Endothelial cell (in vitro differentiated cells): ENCODE results near the gene IMPDH1. TPM values are rescaled to one million over a fixed set of nuclear protein-coding genes. Genes with fewer than 3 reads are reported as not detected.

Source experiments
- DNase-seq: peaks from one replicate; pipeline ENCODE4 v3.0.0; 2021; ENCODE audit warnings: low spot score
- H3K27ac Mint-ChIP-seq: one replicate; pipeline ENCODE4 v1.8.0; 2021; ENCODE audit warnings: mixed read lengths, inconsistent platforms; ENCODE audit not compliant: unreplicated experiment
- H3K27me3 Mint-ChIP-seq: one replicate; pipeline ENCODE4 v1.8.0; 2021; ENCODE audit warnings: mild to moderate bottlenecking, moderate library complexity, mixed read lengths, inconsistent platforms; ENCODE audit not compliant: unreplicated experiment
- H3K36me3 Mint-ChIP-seq: one replicate; pipeline ENCODE4 v1.8.0; 2021; ENCODE audit warnings: mild to moderate bottlenecking, low read depth, mixed read lengths, inconsistent platforms; ENCODE audit not compliant: unreplicated experiment
- H3K4me1 Mint-ChIP-seq: one replicate; pipeline ENCODE4 v1.8.0; 2021; ENCODE audit warnings: mild to moderate bottlenecking, mixed read lengths, inconsistent platforms; ENCODE audit not compliant: unreplicated experiment
- H3K4me3 Mint-ChIP-seq: one replicate; pipeline ENCODE4 v1.8.0; 2021; ENCODE audit warnings: mild to moderate bottlenecking, mixed read lengths, inconsistent platforms; ENCODE audit not compliant: unreplicated experiment
- H3K9me3 Mint-ChIP-seq: one replicate; pipeline ENCODE4 v1.8.0; 2021; ENCODE audit warnings: mixed read lengths, inconsistent platforms; ENCODE audit not compliant: unreplicated experiment
- total RNA-seq: library from RNA; stranded (reverse); fragmentation: NEBNext Ultra II Directional; extraction: Animal tissue kit (Norgen Biotek cat#: 25700); gene quantifications from one replicate; pipeline ENCODE4 v1.2.1, GENCODE V29; 2021; ENCODE audit not compliant: unreplicated experiment
- TF ChIP-seq, protein P1 (sequence below): fragments of 200-600 bp; sonication (generic); IDR thresholded peaks from one replicate; pipeline ENCODE4 v1.5.0; 2021; ENCODE audit warnings: antibody characterized with exemption; ENCODE audit not compliant: unreplicated experiment

Gene IMPDH1
- total RNA-seq, 1 donor from 2014 or later: 7.5 TPM

DNA sequence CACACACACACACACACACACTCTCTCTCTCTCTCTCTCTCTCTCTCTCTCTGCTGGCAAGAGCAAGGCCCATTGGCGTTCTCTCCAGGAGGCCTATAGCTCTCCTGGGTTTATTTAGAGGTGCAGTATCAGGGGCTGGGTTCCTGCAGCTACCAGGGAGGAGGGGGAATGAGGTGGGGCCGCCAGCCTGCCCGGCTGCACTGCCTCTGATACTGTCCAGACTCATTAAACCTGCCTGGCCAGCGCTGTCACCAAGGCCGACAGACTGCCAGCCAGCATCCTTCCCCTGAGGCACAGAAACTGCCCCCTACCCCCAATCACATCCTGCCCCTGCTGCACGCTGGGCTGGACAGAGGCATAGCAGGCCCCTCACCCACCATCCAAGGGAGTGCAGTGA, 52.6 kb downstream of the IMPDH1 start:
- Mint-ChIP-seq H3K4me1 (peaks cover 39% of the 10 kb centered on the region), H3K4me3 (no peak overlapping the region), H3K9me3 (no peaks in the 10 kb centered on the region), H3K27me3 (peaks cover 23% of the 10 kb centered on the region), H3K27ac (no peak overlapping the region), H3K36me3 (peaks cover 9% of the 10 kb centered on the region)
- TF ChIP-seq, protein P1, sequence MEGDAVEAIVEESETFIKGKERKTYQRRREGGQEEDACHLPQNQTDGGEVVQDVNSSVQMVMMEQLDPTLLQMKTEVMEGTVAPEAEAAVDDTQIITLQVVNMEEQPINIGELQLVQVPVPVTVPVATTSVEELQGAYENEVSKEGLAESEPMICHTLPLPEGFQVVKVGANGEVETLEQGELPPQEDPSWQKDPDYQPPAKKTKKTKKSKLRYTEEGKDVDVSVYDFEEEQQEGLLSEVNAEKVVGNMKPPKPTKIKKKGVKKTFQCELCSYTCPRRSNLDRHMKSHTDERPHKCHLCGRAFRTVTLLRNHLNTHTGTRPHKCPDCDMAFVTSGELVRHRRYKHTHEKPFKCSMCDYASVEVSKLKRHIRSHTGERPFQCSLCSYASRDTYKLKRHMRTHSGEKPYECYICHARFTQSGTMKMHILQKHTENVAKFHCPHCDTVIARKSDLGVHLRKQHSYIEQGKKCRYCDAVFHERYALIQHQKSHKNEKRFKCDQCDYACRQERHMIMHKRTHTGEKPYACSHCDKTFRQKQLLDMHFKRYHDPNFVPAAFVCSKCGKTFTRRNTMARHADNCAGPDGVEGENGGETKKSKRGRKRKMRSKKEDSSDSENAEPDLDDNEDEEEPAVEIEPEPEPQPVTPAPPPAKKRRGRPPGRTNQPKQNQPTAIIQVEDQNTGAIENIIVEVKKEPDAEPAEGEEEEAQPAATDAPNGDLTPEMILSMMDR: no peak
- no peak for DNase-seq

DNA sequence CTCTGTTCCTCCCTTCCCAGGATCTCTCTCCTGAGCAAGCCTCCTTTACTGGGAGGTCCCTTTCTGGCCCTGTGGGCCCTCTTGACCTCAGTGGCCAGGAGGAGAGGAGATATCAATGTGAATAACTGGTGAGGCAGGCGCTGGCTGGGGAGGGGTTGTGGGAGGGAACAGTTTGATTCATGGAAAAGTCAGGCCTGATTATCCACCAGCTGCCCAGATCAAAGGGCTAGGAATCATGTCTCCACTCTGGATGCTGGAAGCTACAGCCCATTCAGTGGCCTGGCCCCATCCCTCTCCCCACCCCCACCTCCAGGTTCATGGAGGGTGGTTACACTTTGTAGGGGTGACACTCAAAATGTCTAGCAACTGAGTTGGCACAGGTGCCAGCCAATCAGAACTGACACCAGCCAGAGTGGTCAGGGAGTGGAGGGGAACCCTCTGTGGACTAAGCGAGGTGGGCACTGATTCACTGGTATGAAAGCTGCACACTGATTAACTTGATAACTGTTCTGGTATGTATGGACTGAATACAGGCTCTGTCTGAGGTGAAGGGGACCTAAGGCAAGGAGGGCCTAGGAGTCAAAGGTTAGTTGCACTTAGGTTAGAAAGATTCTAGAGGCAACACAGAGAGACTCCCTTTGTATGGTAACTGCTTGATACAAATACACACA, 53.1 kb downstream of the IMPDH1 start:
- Mint-ChIP-seq H3K27ac (no peak overlapping the region), H3K4me3 (no peak overlapping the region), H3K27me3 (peaks cover 20% of the 10 kb centered on the region), H3K4me1 (peaks cover 34% of the 10 kb centered on the region), H3K9me3 (no peaks in the 10 kb centered on the region), H3K36me3 (peaks cover 9% of the 10 kb centered on the region)
- no peak for DNase-seq
- TF ChIP-seq, protein P1: no peak

DNA sequence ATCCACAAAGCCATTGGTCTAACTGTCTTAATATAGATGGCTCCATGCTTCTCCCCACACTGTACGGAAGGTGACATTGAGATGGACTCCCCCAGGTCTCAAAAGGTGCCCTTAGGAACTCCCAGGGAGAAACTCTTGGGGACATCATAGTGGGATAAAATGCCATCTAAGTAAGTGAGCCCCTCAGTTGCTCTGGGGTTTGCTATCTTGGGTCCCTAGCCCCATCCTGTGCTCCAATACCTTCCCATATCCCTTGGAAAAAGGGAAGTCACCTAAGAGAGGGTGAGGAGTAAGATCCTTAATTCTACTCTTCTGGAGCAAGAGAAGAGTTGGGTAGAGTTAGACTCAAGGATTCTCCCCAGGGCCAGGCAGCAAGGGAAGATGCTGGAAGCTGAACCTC, 56.2 kb downstream of the IMPDH1 start:
- peak overlapping the region; percentile 43 for H3K27ac Mint-ChIP-seq
- TF ChIP-seq, protein P1: no peak
- peak overlapping the region; percentile 75 for H3K4me3 Mint-ChIP-seq
- H3K36me3 Mint-ChIP-seq: peaks cover 12% of the 10 kb centered on the region
- H3K4me1 Mint-ChIP-seq: peaks cover 28% of the 10 kb centered on the region
- DNase-seq: no peak
- no peaks in the 10 kb centered on the region for H3K9me3 Mint-ChIP-seq
- peaks cover 33% of the 10 kb centered on the region for H3K27me3 Mint-ChIP-seq

DNA sequence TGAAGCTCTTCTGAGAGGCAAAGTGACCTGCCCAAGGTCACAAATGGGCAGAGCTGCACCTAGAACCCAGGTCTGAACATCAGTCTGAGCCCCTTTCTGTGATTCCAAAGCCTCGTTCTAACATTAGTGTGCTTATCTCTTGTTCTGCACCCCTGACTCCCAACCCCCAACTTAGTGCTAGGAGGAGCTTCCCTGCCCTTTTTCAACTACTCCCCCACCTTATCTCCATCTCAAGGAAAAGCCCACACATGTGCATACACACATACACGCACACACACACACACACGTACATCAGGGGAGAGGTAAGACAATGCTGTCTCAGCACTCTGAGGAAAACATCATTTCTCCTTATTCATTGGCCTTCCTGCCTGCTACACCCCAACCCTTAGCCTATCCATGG, 56.6 kb downstream of the IMPDH1 start:
- peak overlapping the region; percentile 75 for H3K4me3 Mint-ChIP-seq
- no peaks in the 10 kb centered on the region for H3K9me3 Mint-ChIP-seq
- H3K27ac Mint-ChIP-seq: peak overlapping the region; percentile 43
- peaks cover 34% of the 10 kb centered on the region for H3K27me3 Mint-ChIP-seq
- no peak for DNase-seq
- peaks cover 25% of the 10 kb centered on the region for H3K4me1 Mint-ChIP-seq
- H3K36me3 Mint-ChIP-seq: peaks cover 14% of the 10 kb centered on the region
- TF ChIP-seq, protein P1: no peak

DNA sequence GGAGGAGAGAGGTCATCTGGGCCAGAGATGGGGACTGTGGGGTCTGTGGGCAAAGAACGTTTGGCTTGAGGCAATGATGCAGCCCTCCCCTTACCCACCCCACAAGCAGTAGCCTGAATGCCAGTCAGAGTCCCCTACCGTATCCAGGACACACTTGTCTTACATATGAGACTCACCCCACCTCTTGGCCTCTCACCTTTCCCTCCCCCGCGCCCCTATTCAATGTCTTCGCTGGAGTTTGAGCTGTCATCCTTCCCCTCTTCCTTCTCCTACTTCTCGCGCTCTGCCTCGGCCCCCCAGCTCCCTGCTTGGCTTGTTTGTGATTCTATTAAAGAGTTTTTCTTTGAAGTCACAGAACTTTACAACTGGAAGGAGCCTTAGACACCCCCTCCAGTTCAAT, 57.1 kb downstream of the IMPDH1 start:
- Mint-ChIP-seq H3K36me3 (peaks cover 14% of the 10 kb centered on the region), H3K27me3 (peaks cover 34% of the 10 kb centered on the region), H3K9me3 (no peaks in the 10 kb centered on the region), H3K4me1 (peaks cover 19% of the 10 kb centered on the region), H3K27ac (no peak overlapping the region), H3K4me3 (peak overlapping the region; percentile 75)
- DNase-seq: no peak
- TF ChIP-seq, protein P1: no peak
